Activated T-helper 1 cell treated with Interleukin-2 at 50 U/mL for 16 hours (primary cell): ENCODE measurements around the gene FAM184B.

Experiments
- DNase-seq: peaks from one replicate; pipeline ENCODE4 v3.0.0-alpha.2; 2020; ENCODE audit warnings: low read depth

Gene FAM184B

GRCh38 chr4:17781300-17782287 lies at the start of gene FAM184B:
Gene FAM184B, minus strand, starts transcription at chr4:17781621. Its CDS starts 322 bp downstream, at chr4:17781299.
- no peak for DNase-seq

GRCh38 chr4:17823871-17824669 lies 42.6 kb upstream of the FAM184B start:
- no peak for DNase-seq

- DNase-seq, result no peak
These were observed 35.6 kb upstream of the FAM184B start for GRCh38 chr4:17817027-17817426.

GRCh38 chr4:17816142-17816541 lies 34.7 kb upstream of the FAM184B start:
- no peak for DNase-seq

GRCh38 chr4:17814140-17814539 lies 32.7 kb upstream of the FAM184B start:
- no peak for DNase-seq

GRCh38 chr4:17812801-17813200 lies 31.4 kb upstream of the FAM184B start:
- DNase-seq, result no peak

- DNase-seq, result no peak
These were observed 30.7 kb upstream of the FAM184B start for GRCh38 chr4:17812125-17812524.

- DNase-seq, result peak; percentile 2
These were observed 29.7 kb upstream of the FAM184B start for GRCh38 chr4:17811078-17811603.

GRCh38 chr4:17810260-17811077 lies 29.0 kb upstream of the FAM184B start, which contains the start of the genes DCAF16 and NCAPG:
Gene DCAF16, minus strand, starts transcription at chr4:17810757. Its CDS starts 6,616 bp downstream, at chr4:17804141.
Gene NCAPG, plus strand, starts transcription at chr4:17810979. Its CDS starts 99 bp downstream, at chr4:17811078.
- DNase-seq, result peak; percentile 98

- DNase-seq, result no peak
These were observed 28.2 kb upstream of the FAM184B start for GRCh38 chr4:17809667-17810066.

- no peak for DNase-seq
These were observed 26.0 kb upstream of the FAM184B start for GRCh38 chr4:17807446-17807845.

- no peak for DNase-seq
These were observed 24.2 kb upstream of the FAM184B start for GRCh38 chr4:17805580-17806155.

- no peak for DNase-seq
These were observed 16.4 kb upstream of the FAM184B start for GRCh38 chr4:17797808-17798207.

- DNase-seq, result no peak
These were observed 13.3 kb upstream of the FAM184B start for GRCh38 chr4:17794730-17795129.

- no peak for DNase-seq
These were observed 7.5 kb upstream of the FAM184B start for GRCh38 chr4:17788956-17789355.

GRCh38 chr4:17787315-17787714 lies 5.9 kb upstream of the FAM184B start:
- no peak for DNase-seq

GRCh38 chr4:17786567-17786966 lies 5.1 kb upstream of the FAM184B start:
- DNase-seq, result no peak

- DNase-seq, result no peak
These were observed 4.4 kb upstream of the FAM184B start for GRCh38 chr4:17785858-17786257.

- DNase-seq, result no peak
These were observed 721 bp downstream of the FAM184B start for GRCh38 chr4:17780501-17781299.

- no peak for DNase-seq
These were observed 3.0 kb downstream of the FAM184B start for GRCh38 chr4:17778431-17778830.
